Astrocyte (in vitro differentiated cells and primary cell): ENCODE measurements around the gene ECM1. TPM values are rescaled to one million over a fixed set of nuclear protein-coding genes. Genes with fewer than 3 reads are reported as not detected.

Source experiments
- DNase-seq: peaks from one replicate; pipeline ENCODE4 v3.0.0-alpha.2; 2010; ENCODE audit warnings: low read depth
- FAIRE-seq: peaks from 2 replicates; lab custom pipeline; 2011; peaks lifted over from hg19 to GRCh38; lab: Jason Lieb, UNC
- H2AFZ ChIP-seq: 2 replicates; pipeline ENCODE4 v1.6.0; 2012; ENCODE audit warnings: low read depth, low read length, inconsistent platforms
- H3K27ac ChIP-seq: 2 replicates; pipeline ENCODE4 v1.5.1; 2011; ENCODE audit warnings: low read depth, low read length, inconsistent platforms
- H3K27me3 ChIP-seq: 2 replicates; pipeline ENCODE4 v1.6.0; 2011; ENCODE audit warnings: low read length, inconsistent platforms; ENCODE audit not compliant: insufficient read depth
- H3K36me3 ChIP-seq: 2 replicates; pipeline ENCODE4 v1.5.1; 2011; ENCODE audit warnings: low read length, inconsistent platforms; ENCODE audit not compliant: insufficient read depth
- H3K4me1 ChIP-seq: 2 replicates; pipeline ENCODE4 v1.5.1; 2011; ENCODE audit warnings: low read length, inconsistent platforms; ENCODE audit not compliant: insufficient read depth
- H3K4me2 ChIP-seq: 2 replicates; pipeline ENCODE4 v1.6.0; 2012; ENCODE audit warnings: low read length, inconsistent platforms
- H3K4me3 ChIP-seq: 2 replicates; pipeline ENCODE4 v1.5.1; 2011; ENCODE audit warnings: low read depth, mild to moderate bottlenecking, low read length, inconsistent platforms; ENCODE audit not compliant: insufficient read depth
- H3K79me2 ChIP-seq: 2 replicates; pipeline ENCODE4 v1.6.0; 2012; ENCODE audit warnings: mild to moderate bottlenecking, low read length, inconsistent platforms; ENCODE audit not compliant: insufficient read depth
- H3K9ac ChIP-seq: 2 replicates; pipeline ENCODE4 v1.6.0; 2012; ENCODE audit warnings: mild to moderate bottlenecking, low read length, inconsistent platforms
- H3K9me3 ChIP-seq: 2 replicates; pipeline ENCODE4 v1.5.1; 2012; ENCODE audit warnings: low read depth, mild to moderate bottlenecking, low read length, inconsistent platforms; ENCODE audit not compliant: insufficient read depth
- H4K20me1 ChIP-seq: 2 replicates; pipeline ENCODE4 v1.6.0; 2012; ENCODE audit warnings: low read length, inconsistent platforms; ENCODE audit not compliant: insufficient read depth
- H3K27ac Mint-ChIP-seq: one replicate; pipeline ENCODE4 v1.8.0; 2021; ENCODE audit warnings: mild to moderate bottlenecking, mixed read lengths; ENCODE audit not compliant: unreplicated experiment
- H3K27me3 Mint-ChIP-seq: one replicate; pipeline ENCODE4 v1.8.0; 2021; ENCODE audit warnings: low read depth, mixed read lengths; ENCODE audit not compliant: unreplicated experiment
- H3K36me3 Mint-ChIP-seq: one replicate; pipeline ENCODE4 v1.8.0; 2021; ENCODE audit warnings: low read depth, mixed read lengths; ENCODE audit not compliant: unreplicated experiment
- H3K4me1 Mint-ChIP-seq: one replicate; pipeline ENCODE4 v1.8.0; 2021; ENCODE audit warnings: low read depth, mixed read lengths; ENCODE audit not compliant: unreplicated experiment
- H3K4me3 Mint-ChIP-seq: one replicate; pipeline ENCODE4 v1.8.0; 2021; ENCODE audit warnings: mild to moderate bottlenecking, moderate library complexity, mixed read lengths; ENCODE audit not compliant: unreplicated experiment
- H3K9me3 Mint-ChIP-seq: one replicate; pipeline ENCODE4 v1.8.0; 2021; ENCODE audit warnings: mild to moderate bottlenecking, mixed read lengths; ENCODE audit not compliant: unreplicated experiment
- EZH2 ChIP-seq: IDR thresholded peaks from 2 replicates; pipeline ENCODE4 v1.6.1; 2012; ENCODE audit warnings: mild to moderate bottlenecking, low read length, inconsistent platforms; ENCODE audit not compliant: insufficient read depth
- total RNA-seq: library from RNA; stranded (reverse); gene quantifications from 2 replicates; pipeline ENCODE4 v1.2.1, GENCODE V29; 2021
- TF ChIP-seq, protein P1 (sequence below): IDR thresholded peaks from 2 replicates; pipeline ENCODE4 v1.5.1; 2011; ENCODE audit warnings: low read depth, mild to moderate bottlenecking, inconsistent platforms, low read length, moderate library complexity; ENCODE audit not compliant: insufficient read depth

Gene ECM1
- total RNA-seq, 1 donor from 2014 or later: 26.0 TPM

GRCh38 chr1:150472601-150473200 lies 35.2 kb upstream of the ECM1 start:
- Mint-ChIP-seq H3K36me3 (peaks cover 14% of the 10 kb centered on the region), H3K4me1 (peaks cover 16% of the 10 kb centered on the region), H3K4me3 (no peak overlapping the region), H3K27ac (no peak overlapping the region), H3K27me3 (no peaks in the 10 kb centered on the region), H3K9me3 (no peaks in the 10 kb centered on the region)
- Histone ChIP-seq H4K20me1 (no peaks in the 10 kb centered on the region), H3K4me1 (peaks cover 5% of the 10 kb centered on the region), H2AFZ (no peak overlapping the region), H3K4me2 (no peak overlapping the region), H3K4me3 (no peak overlapping the region), H3K27ac (no peak overlapping the region), H3K27me3 (no peaks in the 10 kb centered on the region), H3K79me2 (no peaks in the 10 kb centered on the region), H3K9ac (no peak overlapping the region), H3K9me3 (no peaks in the 10 kb centered on the region), H3K36me3 (peaks cover 21% of the 10 kb centered on the region)
- DNase-seq: no peak
- TF ChIP-seq EZH2: no peak
- TF ChIP-seq, protein P1, sequence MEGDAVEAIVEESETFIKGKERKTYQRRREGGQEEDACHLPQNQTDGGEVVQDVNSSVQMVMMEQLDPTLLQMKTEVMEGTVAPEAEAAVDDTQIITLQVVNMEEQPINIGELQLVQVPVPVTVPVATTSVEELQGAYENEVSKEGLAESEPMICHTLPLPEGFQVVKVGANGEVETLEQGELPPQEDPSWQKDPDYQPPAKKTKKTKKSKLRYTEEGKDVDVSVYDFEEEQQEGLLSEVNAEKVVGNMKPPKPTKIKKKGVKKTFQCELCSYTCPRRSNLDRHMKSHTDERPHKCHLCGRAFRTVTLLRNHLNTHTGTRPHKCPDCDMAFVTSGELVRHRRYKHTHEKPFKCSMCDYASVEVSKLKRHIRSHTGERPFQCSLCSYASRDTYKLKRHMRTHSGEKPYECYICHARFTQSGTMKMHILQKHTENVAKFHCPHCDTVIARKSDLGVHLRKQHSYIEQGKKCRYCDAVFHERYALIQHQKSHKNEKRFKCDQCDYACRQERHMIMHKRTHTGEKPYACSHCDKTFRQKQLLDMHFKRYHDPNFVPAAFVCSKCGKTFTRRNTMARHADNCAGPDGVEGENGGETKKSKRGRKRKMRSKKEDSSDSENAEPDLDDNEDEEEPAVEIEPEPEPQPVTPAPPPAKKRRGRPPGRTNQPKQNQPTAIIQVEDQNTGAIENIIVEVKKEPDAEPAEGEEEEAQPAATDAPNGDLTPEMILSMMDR: no peak
- no peak for FAIRE-seq

GRCh38 chr1:150473659-150474058 lies 34.2 kb upstream of the ECM1 start:
- Histone ChIP-seq H3K9ac (no peak overlapping the region), H3K9me3 (no peaks in the 10 kb centered on the region), H3K36me3 (peaks cover 21% of the 10 kb centered on the region), H3K4me1 (peaks cover 9% of the 10 kb centered on the region), H4K20me1 (no peaks in the 10 kb centered on the region), H2AFZ (no peak overlapping the region), H3K4me3 (no peak overlapping the region), H3K4me2 (no peak overlapping the region), H3K79me2 (no peaks in the 10 kb centered on the region), H3K27ac (no peak overlapping the region), H3K27me3 (no peaks in the 10 kb centered on the region)
- Mint-ChIP-seq H3K27me3 (no peaks in the 10 kb centered on the region), H3K36me3 (peaks cover 14% of the 10 kb centered on the region), H3K27ac (no peak overlapping the region), H3K4me3 (no peak overlapping the region), H3K9me3 (no peaks in the 10 kb centered on the region), H3K4me1 (peaks cover 19% of the 10 kb centered on the region)
- no peak for DNase-seq
- FAIRE-seq: no peak
- no peak for TF ChIP-seq EZH2
- TF ChIP-seq, protein P1: no peak

GRCh38 chr1:150474869-150475268 lies 33.0 kb upstream of the ECM1 start:
- H3K4me3 Mint-ChIP-seq: no peak overlapping the region
- no peak for FAIRE-seq

More at GRCh38 chr1:150474869-150475268, 33.0 kb upstream of the ECM1 start:
- H3K36me3 ChIP-seq: peaks cover 21% of the 10 kb centered on the region
- H3K27me3 Mint-ChIP-seq: no peaks in the 10 kb centered on the region
- DNase-seq: no peak
- H3K9me3 ChIP-seq: no peaks in the 10 kb centered on the region
- H3K9me3 Mint-ChIP-seq: no peaks in the 10 kb centered on the region
- no peak overlapping the region for H3K4me3 ChIP-seq
- H3K4me1 ChIP-seq: peaks cover 9% of the 10 kb centered on the region
- H3K27ac ChIP-seq: no peak overlapping the region
- no peaks in the 10 kb centered on the region for H3K27me3 ChIP-seq
- no peak for TF ChIP-seq EZH2
- TF ChIP-seq, protein P1: no peak
- H4K20me1 ChIP-seq: no peaks in the 10 kb centered on the region
- H2AFZ ChIP-seq: no peak overlapping the region
- peaks cover 14% of the 10 kb centered on the region for H3K36me3 Mint-ChIP-seq
- H3K27ac Mint-ChIP-seq: no peak overlapping the region
- no peak overlapping the region for H3K4me2 ChIP-seq
- no peaks in the 10 kb centered on the region for H3K79me2 ChIP-seq
- peaks cover 20% of the 10 kb centered on the region for H3K4me1 Mint-ChIP-seq
- H3K9ac ChIP-seq: no peak overlapping the region
